ENCODE results near the gene TMEM201.
A peak's percentile ranks its signal among the peaks of the same experiment; 100 is the strongest.
"Not testable (repeated sequence)": the region's sequence is repeated elsewhere in the genome, so short reads cannot be mapped to it uniquely, and the experiment has no call there.

Gene TMEM201, protein sequence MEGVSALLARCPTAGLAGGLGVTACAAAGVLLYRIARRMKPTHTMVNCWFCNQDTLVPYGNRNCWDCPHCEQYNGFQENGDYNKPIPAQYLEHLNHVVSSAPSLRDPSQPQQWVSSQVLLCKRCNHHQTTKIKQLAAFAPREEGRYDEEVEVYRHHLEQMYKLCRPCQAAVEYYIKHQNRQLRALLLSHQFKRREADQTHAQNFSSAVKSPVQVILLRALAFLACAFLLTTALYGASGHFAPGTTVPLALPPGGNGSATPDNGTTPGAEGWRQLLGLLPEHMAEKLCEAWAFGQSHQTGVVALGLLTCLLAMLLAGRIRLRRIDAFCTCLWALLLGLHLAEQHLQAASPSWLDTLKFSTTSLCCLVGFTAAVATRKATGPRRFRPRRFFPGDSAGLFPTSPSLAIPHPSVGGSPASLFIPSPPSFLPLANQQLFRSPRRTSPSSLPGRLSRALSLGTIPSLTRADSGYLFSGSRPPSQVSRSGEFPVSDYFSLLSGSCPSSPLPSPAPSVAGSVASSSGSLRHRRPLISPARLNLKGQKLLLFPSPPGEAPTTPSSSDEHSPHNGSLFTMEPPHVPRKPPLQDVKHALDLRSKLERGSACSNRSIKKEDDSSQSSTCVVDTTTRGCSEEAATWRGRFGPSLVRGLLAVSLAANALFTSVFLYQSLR

DNA sequence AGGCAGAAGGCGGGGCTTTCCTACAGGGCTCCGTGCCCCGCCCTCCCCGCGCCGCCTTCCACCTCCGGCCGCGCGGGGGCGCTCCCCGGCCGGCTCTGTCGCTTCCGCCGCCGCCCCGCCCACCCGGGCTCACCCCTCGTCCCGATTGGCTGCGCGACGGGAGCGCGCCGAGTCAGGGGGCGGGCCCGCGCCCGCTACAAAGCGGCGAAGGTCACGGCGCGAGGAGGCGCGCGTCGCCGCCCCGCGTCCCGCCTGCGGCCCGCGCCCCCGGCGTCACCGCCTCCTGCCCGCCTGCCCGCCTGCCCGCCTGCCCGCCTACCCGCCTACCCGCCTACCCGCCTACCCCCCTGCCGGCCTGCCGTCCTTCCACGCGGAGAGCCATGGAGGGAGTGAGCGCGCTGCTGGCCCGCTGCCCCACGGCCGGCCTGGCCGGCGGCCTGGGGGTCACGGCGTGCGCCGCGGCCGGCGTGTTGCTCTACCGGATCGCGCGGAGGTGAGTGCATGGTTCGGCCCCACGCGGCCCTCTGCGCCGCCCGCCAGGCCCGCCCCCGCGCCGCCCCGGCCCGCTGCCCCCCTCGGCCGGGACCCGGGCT is at the start of gene TMEM201:
Gene TMEM201, plus strand, starts transcription at position 361 of the 593 bp plus-strand sequence. Its CDS starts 20 bp downstream, at position 381.
- peak; percentile 96 for DNase-seq

DNA sequence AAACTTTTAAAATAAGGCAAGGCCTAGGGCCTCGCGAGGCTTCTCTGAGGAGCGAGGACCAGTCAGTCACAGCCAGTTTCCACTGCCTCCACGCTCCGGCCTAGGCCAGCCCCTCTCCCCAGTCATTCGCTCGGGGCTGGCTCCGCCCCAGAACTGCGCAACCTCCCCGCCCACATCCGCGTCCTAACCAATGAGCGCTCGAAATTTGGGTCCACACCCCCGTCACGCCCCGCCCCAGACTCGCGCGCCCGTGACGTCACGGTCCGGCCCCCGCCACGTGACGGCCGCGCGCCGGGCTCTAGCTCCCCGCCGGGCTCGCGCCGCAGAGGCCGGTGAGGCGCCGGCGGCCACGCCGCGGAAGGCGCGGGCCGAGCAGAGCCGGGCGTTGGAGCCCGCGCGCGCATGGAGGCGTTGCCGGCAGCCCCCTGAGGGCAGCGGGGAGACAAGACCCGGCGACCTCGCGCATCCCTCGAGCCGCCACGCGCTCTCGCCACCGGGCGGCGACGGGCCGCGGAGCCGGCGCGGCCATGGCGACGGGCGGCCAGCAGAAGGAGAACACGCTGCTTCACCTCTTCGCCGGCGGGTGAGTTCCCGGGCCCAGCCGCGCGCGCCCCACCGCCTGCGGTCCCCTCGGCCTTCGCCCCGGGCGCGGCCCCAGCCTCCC is 49.4 kb upstream of the TMEM201 start, which contains the start of gene SLC25A33:
Gene SLC25A33, plus strand, starts transcription at position 301 of the 664 bp plus-strand sequence. Its CDS starts 227 bp downstream, at position 528.
- DNase-seq, result peak; percentile 99

DNA sequence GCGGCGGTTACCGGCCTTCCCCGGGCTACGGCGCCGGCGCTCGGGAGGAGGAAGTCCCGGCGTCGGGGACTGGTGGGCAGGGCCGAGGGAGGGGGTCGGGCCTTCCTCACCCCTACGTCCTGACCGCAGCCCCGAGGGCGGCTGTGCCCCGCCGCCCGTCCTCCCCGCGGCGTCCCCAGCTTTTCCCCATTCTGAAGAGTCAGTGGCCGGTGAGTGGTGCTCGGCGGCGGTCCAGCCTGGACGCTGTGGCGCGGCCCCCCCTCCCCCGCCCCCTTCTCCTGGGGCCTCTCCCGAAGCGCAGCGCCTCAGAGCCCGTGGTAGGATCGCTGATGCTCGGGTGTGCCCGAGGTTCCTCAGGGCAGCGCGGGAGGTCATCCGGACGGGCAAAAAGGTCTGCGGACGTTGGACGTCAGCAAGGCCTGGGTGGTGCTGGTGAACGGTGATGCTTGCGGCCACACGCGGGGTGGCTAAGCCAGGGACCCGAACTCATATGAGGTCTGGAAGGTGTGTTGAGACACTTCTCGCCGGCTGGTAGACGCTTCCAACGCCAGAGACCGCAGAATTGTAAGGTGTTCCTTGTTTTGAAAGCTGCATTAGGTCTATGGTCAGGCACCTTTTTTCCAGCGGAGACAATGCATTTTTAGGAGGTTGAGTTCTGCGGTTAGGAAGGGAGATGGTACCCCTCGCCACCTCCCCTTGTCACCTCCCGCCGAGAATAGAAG is 48.7 kb upstream of the TMEM201 start:
- peak; percentile 68 for DNase-seq

DNA sequence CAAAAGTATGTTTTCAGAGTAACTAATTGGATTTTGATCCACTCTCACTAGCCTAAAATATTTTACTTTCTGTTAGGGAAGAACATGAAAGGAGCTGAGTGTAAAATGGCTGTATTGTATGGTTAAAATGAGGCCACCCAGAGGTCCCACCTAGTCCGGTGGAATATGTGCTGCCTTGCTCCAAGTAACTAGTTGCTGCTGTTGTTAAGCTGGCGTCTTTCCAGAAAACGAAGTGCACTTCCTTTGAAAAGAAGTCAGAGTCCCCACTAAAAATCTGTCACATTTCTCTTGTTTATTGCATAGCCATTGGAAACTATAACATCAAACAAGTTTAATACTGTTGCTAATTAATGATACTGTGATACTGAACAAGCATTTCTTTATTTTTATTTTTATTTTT is 46.3 kb upstream of the TMEM201 start:
- DNase-seq, result no peak

DNA sequence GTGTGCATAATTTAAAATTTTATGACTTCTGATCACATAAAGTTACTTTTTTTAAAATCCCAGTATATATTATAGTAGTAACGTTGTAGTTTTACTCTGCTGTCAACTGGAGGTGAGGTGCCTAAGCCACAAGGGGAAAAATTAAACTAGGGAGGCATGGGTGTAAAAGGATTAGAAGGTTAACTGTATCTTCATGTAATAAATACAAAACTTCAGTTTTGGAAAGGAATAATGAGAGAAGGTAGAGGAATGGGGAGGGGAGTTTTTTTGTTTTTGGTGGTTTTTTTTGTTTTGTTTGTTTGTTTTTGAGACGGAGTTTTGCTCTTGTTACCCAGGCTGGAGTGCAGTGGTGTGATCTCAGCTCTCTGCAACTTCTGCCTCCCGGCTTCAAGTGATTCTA is 43.8 kb upstream of the TMEM201 start:
- no peak for DNase-seq

DNA sequence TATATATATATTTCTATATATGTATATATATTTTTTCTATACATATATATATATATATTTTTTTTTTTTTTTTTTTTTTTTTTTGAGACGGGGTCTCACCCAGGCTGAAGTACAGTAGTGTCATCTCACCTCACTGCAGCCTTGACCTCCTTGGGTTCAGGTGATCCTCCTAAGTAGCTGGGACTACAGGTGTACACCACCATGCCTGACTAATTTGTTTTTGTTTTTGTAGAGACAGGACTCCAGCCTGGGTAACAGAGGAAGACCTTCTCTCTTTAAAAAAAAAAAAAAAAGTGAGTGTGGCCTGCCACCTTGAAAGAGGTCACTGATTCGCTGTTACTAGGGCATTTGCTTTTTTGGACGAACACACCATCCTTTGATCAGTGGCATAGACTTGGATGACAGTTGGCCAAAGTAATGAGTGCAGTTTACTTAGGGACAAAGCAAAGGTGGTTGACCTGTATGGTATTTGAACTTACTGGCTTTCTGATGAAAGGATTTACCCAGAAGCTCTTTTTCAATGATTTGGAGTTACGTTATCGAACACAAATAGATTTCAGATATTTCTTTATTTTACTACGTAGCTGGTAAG is 38.7 kb upstream of the TMEM201 start:
- DNase-seq, result no peak

DNA sequence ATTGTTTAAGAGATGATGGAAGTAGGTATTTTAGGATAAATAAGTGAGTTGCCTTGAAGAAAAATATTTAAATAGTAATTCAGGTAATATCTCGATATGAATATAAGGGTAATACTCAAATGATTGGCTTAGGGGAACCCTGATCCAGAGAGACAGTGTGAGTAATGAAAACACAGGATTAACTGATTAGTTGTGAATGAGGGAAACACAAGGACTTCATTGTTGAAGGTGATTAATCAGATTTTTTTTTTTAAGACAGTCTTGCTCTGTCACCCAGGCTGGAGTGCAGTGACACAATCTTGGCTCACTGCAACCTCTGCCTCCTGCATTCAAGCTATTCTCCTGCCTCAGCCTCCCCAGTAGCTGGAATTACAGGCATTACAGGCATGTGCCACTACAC is 36.7 kb upstream of the TMEM201 start:
- DNase-seq, result no peak

DNA sequence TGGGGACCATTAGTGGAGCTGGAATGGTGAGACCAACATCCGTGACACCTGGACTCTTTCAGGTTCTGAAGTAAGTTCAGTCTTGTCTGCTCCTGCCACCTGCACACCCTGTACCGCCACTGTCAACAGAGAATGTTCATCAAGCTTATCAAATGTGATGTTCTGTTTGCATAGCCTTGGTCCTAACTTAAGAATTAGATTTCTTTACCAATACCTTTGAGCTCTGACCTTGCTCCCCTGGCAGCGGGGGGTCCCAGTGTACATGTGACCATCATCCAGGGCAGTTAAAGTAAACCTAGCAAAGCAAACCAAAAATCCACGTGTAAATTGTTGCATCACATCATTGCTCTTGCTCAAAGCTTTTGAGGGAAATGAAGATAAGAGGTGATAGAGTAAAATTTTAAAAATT is 35.0 kb upstream of the TMEM201 start:
- DNase-seq, result no peak

DNA sequence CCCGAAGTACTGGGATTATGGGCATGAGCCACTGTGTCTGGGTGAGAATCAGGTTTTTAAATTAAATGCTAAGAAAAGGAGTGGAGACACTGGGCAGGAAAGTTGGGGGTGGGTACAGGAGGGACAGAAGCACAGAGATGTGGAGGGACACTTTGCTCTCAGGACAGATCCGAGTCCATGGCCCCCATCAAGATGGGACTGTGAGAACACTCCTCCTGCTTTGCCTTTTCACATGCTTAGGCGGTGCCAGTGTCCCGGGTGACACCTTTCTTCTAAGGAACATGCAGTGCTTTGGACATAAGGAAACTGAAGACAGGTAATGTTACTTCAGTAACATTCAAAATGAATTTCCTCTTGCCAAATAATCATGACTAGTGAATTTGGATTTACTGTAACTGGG is 32.8 kb upstream of the TMEM201 start:
- no peak for DNase-seq

DNA sequence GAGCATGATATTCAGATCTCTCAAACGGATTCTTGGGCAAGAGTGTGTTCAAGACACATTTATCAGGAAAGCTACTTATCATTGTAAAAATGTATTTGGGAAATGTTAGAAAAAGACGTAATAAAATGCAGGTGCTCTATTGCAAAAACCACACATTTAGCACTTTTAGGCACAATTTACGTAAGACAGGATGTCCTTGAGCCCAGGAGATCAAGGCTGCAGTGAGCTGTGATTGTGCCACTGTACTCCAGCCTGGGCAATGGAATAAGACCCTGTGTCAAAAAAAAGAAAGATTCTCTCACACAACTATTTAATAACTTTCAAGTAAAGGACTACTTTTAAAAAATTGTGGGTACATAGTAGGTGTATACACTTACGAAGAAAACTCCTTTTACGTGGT is 31.1 kb upstream of the TMEM201 start:
- no peak for DNase-seq

DNA sequence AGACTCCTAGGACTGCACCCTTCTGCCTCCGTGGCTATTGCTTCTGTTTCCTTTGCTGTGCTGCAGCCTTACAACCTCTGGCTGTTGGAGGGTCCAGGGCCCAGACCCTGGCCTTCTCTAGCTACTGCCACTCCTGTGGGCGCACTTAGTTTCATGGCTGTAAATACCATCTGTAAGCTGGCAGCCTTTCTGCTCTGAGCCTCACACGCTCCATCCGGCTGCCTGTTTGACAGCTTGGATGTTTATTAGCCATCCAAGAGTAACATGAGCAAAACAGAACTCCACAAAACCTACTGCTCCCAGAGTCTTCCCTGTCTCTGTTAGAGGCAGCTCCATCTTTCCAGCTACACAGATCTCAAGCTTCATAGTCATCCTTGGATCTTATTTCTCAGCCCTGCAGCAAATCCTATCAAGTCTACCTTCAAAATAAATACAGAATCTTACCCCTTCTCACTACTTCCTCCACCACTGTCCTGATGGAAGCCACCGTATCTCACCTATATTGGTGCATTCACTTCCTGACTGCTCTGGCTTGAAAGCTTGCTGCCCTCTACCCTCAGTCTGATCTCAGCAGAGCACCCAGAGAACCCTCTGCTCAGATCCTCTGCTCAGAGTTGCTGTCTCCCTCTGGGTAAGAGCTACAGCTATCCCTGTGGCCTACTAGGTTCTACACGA is 30.3 kb upstream of the TMEM201 start:
- DNase-seq, result no peak

DNA sequence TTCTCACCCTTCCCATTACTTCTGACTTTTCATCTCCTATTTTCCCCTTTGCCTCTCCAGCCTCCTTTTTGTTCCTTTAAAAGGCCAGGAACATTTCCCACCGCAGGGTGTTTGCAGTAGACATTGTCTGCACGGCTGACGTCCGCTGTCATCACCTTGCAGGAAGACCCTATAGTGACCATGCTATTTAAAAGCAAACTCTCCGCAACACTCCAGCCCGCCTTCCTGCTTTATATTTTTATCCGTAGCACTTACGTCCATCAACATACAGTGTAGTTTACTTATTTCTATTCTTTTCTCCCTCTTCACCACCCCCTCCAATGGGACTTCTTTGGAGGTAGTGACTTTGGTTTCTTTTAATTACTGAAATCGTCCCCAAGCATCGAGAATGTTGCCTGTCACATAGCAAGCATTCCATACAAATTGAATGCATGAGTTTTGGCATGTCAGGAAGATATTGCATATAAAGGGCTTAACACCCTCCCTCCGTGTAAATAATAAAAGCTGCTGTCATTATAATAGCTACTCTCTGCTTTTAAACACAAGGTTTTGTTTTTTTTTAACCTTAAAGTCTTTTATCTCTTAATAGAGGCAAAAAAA is 29.7 kb upstream of the TMEM201 start:
- DNase-seq, result no peak

DNA sequence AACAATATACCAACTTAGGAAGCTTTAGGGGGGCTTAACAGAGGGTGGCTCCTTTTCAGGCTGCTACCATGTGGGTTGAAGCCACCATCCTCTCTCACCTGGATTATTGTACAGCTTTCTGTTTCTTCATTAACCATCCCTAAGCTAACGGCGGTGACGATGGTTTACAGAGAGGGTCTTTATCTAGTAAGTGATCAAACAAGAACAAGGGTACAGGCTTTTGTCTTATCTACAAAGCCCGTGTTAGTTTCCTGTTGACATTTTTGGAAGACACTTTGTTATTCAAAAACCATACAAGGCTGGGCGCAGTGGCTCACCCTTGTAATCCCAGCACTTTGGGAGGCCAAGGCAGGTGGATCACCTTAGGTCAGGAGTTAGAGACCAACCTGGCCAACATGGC is 29.0 kb upstream of the TMEM201 start:
- DNase-seq, result no peak

DNA sequence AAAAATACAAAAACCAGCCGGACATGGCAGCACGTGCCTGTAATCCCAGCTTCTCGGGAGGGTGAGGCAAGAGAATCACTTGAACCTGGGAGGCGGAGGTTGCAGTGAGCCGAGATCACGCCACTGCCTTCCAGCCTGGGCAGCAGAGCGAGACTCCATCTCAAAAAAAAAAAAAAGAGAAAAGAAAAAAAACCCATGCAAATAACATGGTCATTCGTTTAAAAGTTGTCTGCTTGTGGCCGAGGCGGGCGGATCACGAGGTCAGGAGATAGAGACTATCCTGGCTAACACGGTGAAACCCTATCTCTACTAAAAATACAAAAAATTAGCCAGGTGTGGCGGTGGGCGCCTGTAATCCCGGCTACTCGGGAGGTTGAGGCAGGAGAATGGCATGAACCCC is 28.6 kb upstream of the TMEM201 start:
- DNase-seq, result not testable (repeated sequence)

DNA sequence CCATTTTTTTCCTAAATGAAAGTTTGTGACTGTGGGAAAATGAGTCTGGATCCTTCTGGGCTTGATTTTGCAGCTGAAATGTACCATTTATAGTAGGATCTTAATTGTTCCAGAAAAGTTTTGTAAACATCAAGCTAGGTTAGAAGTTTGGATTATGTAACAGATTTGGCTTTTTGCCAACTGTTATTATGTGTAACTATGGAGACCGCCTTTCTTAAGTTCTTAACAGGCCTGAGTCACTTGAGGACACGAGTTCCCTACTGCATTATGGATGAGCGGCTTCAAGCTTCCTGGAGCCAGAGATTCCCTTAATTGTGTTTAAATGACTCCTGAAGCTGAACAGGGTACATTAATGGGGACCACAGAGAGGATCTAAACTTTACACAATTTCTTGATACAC is 27.3 kb upstream of the TMEM201 start:
- DNase-seq, result no peak

DNA sequence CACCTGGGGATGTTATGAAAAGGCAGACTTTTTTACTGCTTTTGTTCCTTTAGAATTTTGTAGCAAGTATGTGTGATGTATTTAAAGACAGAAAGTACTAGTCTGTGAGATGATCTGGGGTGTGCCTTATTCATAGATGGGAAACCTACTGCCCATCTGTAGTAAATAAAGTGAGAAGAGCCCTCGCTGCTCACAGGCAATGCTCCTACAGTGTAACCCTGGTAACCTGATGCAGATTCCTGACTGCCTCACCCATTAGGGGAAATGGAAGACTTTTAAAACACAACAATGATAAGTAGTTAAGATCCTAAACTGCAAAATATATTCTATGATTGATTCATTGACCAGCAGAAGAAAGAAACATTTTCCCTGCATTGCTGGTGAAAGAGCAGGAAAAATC is 19.4 kb upstream of the TMEM201 start:
- no peak for DNase-seq

DNA sequence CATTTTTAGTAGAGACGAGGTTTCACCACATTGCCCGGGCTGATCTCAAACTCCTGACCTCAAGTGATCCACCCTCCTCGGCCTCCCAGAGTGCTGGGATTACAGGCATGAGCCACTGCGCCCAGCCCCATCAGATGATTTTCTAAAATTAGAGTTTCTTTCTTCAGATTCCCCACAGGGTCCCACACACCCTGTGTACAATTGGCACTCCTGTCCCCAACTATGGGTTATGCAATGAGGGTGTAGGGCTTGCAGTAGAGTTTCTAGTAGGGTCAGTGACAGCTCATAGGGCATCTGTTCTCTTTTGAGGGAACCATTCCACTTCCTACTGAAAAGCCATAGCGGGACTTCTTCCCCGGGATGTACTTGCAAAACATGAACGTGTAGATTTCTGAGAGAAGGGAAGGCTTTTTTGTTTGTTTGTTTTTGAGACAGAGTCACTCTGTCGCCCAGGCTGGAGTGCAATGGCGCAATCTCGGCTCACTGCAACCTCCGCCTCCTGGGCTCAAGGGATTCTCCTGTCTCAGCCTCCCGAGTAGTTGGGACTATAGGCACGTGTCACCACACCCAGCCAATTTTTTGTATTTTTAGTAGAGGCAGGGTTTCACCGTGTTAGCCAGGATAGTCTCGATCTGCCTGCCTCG is 17.7 kb upstream of the TMEM201 start:
- not testable (repeated sequence) for DNase-seq

DNA sequence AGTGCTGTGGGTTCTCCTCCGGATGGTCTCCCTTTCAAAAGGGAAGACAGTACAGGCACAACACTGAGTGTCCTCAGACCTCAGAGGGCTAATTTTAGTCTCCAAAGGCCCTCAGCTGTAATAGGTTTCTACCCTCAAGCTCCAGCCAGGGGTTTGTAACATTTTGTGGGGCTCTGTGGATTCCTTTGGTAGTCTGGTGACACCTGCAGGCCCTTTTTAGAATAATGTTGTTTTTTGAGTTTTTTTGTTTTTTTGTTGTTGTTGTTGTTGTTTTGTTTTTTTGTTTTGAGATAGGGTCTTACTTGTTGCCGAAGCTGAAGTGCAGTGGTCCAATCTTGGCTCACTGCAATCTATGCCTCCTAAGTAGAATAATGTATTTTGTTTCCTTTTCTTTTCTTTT is 15.0 kb upstream of the TMEM201 start:
- DNase-seq, result no peak

DNA sequence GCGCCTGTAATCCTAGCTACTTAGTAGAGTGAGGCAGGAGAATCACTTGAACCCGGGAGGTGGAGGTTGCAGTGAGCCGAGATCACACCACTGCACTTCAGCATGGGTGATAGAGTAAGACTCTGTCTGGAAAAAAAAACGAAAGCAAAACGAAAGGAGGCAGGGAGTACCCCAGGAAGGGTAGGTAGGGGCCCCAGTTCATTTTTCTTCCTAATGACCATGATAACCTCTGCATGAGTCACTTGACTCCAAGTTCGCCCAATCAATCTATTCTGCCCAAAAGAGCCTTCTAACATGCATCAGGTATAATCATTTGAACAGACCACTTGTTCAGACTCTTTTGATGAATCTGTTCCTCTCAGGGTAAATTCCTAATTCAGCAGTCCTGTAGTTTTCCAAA is 13.2 kb upstream of the TMEM201 start:
- DNase-seq, result no peak

DNA sequence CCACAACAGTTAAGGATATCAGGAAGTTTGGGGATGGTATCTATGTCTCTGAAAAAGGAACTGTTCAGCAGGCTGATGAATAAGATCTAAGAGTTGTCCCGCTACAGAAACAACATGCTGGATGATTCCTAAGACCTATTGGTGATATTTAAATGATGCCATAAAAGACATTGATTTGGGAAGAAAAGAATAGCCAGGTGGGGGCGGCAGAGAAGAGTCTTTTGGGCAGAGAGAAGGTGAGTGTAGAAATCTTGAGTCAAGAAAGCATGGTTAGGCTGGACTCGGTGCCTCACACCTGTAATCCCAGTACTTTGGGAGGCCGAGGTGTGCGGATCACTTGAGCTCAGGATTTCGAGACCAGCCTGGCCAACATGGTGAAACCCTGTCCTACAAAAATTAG is 11.8 kb upstream of the TMEM201 start:
- DNase-seq, result no peak

DNA sequence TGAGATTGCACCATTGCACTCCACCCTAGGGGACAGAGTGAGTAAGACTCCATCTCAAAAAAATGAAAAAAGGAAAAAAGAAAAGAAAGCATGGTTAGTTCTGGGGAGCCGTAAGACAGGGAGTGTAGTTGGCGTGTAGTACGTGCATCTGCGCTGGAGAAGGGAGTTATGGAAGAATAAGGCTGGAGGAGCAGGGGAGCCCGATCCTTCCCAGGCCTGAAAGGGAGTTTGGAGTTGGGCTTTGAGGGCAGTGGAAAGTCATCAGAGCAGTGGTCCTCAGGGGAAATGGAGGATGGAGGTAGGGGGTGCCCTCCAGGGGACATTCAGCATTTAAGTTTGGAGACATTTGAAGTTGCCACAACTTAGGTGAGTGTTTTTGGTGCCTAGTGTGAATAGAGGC is 11.3 kb upstream of the TMEM201 start:
- no peak for DNase-seq
